Transverse colon (tissue), 4 donors: ENCODE measurements around the gene FSTL5. TPM values are rescaled to one million over a fixed set of nuclear protein-coding genes. Genes with fewer than 3 reads are reported as not detected.

Experiments used
- DNase-seq: peaks from one replicate; pipeline ENCODE4 v3.0.0-alpha.2; 2019
- H3K27ac ChIP-seq, 4 donors: fragments of 200-600 bp; sonication (generic); 2 replicates each; pipeline ENCODE4 v1.5.1; 2016 to 2018; ENCODE audit warnings: inconsistent platforms in 4 of 4
- H3K27me3 ChIP-seq: fragments of 200-600 bp; sonication (generic); 2 replicates; pipeline ENCODE4 v1.5.1; 2017; ENCODE audit warnings: inconsistent platforms
- H3K36me3 ChIP-seq, 4 donors: fragments of 200-600 bp; sonication (generic); 2 replicates each; pipeline ENCODE4 v1.5.1; 2017 to 2019; ENCODE audit warnings: inconsistent platforms in 4 of 4
- H3K4me1 ChIP-seq, 4 donors: fragments of 200-600 bp; sonication (generic); 2 replicates each; pipeline ENCODE4 v1.5.1; 2017 to 2020; ENCODE audit warnings: inconsistent platforms in 4 of 4
- H3K4me3 ChIP-seq, 4 donors: fragments of 200-600 bp; sonication (generic); 1 replicate in 1 of 4; 2 replicates in 3 of 4; pipeline versions ENCODE4 v1.5.1 to v1.6.1; 2017 to 2019; ENCODE audit warnings: inconsistent platforms in 4 of 4
- H3K9me3 ChIP-seq, 2 donors: fragments of 200-600 bp; sonication (generic); 2 replicates each; pipeline ENCODE4 v1.5.1; 2017 to 2019; ENCODE audit warnings: inconsistent platforms in 2 of 2
- CTCF ChIP-seq, 5 experiments: fragments of 200-600 bp in 3 of 5; fragments of 450-650 bp in 2 of 5; sonication (generic) in 3 of 5; IDR thresholded peaks; 1 replicate in 2 of 5; 2 replicates in 3 of 5; pipeline ENCODE4 v1.5.1; 2016 to 2017; ENCODE audit warnings: antibody characterized with exemption in 5 of 5, inconsistent platforms in 3 of 5, mild to moderate bottlenecking in 2 of 5, moderate library complexity in 1 of 5
- EP300 ChIP-seq: sonication (generic); formaldehyde crosslinking; IDR thresholded peaks from one replicate; pipeline ENCODE4 v1.6.1; 2017; ENCODE audit warnings: antibody characterized with exemption, low read depth
- POLR2A ChIP-seq: fragments of 450-650 bp; IDR thresholded peaks from one replicate; pipeline ENCODE4 v1.6.1; 2016; ENCODE audit warnings: antibody characterized with exemption, mild to moderate bottlenecking, moderate library complexity
- POLR2AphosphoS5 ChIP-seq, 3 donors: sonication (generic); formaldehyde crosslinking; IDR thresholded peaks; one replicate each; pipeline ENCODE4 v1.6.1; 2016; ENCODE audit warnings: antibody characterized with exemption in 3 of 3
- WGBS, 2 donors: methylation state at CpG; one replicate each; pipeline ENCODE4 v1.1.5; 2018; ENCODE audit warnings: low coverage in 1 of 2; 5-methylcytosine and 5-hydroxymethylcytosine counted together
- in situ Hi-C, 4 donors: fragments of 200-750 bp; cut with MboI; loops; one replicate each; pipeline versions ENCODE4 v1.15.0 to v1.15.1; 2017; ENCODE audit warnings: low sequenced_read_pairs in 3 of 4, low pct_ligation_motif_present in 1 of 4, low pct_unique_long_range_greater_than_20kb in 1 of 4
- intact Hi-C: fragments of 100-400 bp; cut with DNase I; formaldehyde crosslinking; loops from one replicate; pipeline ENCODE4 v1.15.1; 2023; ENCODE audit warnings: low total_unique reads
- total RNA-seq, 4 donors: library from RNA; depleted of rRNA; stranded (reverse); fragments of >200 nt; gene quantifications; one replicate each; pipeline ENCODE4 v1.1.0, GENCODE V29; 2016

Gene FSTL5
- total RNA-seq, 4 donors from 2014 or later = 0.14 to 0.16 TPM; not detected in 2

DNA sequence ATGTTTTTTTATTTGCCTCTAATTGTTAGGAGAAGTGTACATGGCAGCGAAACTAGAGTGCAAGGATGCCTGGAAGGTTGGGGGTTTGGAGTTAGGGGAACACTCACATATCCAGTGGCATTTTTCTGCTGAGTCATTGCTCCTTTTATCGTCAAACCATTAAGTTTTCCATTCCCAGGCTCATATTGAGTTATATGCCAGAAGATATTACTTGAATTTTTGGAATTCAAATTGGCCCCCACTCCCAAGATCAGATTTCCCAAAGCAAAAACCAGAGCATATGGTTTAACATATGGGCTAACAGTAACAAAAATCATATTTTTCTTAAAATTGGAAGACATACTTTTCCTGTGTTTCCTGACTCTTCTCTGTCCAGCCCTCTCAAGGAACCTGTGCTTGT is 152.7 kb downstream of the FSTL5 start:
- intact Hi-C loops = loop anchor here (2.0 kb wide), 1 partner anchor 28 kb away; no protein-coding TSS in a partner anchor
- no peak for DNase-seq
- H3K9me3 ChIP-seq = no peaks in the 10 kb centered on the region
- H3K27ac ChIP-seq = no peak overlapping the region
- no peaks in the 10 kb centered on the region for H3K4me1 ChIP-seq
- in situ Hi-C loops = no loop called here
- 71 to 100% methylated on average over 1 to 2 of the region's 2 CpGs for WGBS, 2 donors
- H3K36me3 ChIP-seq = no peaks in the 10 kb centered on the region
- H3K27me3 ChIP-seq = no peaks in the 10 kb centered on the region
- H3K4me3 ChIP-seq = no peak overlapping the region
- TF ChIP-seq POLR2A (no peak), EP300 (no peak), POLR2AphosphoS5 (IDR thresholded peaks at IDR 0.05) (no peak), CTCF (IDR thresholded peaks at IDR 0.05) (no peak)

DNA sequence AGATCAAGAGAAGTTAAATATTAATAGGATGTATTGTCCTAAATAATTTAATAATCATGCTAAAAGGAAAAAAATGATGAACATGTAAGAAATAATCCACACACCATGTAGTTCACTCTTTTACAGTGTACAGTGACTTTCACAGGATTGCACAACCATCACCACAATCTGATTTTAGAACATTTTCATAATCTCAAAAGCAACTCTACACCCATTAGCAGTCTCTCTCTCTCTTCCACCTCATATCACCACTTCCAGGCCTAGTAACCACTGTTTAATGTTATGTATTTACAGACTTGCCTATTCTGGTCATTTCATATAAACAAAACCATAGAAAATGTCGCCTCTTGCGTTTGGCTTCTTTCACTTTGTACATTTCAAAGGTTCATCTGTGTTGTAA is 153.4 kb downstream of the FSTL5 start:
- H3K4me1 ChIP-seq = no peaks in the 10 kb centered on the region
- no peaks in the 10 kb centered on the region for H3K27me3 ChIP-seq
- in situ Hi-C loops = no loop called here
- TF ChIP-seq EP300 = no peak
- TF ChIP-seq CTCF (IDR thresholded peaks at IDR 0.05) = no peak
- TF ChIP-seq POLR2AphosphoS5 (IDR thresholded peaks at IDR 0.05) = no peak
- no peak for TF ChIP-seq POLR2A
- no peaks in the 10 kb centered on the region for H3K9me3 ChIP-seq
- 44 to 90% methylated on average over 2 of the region's 2 CpGs for WGBS, 2 donors
- no peak overlapping the region for H3K4me3 ChIP-seq
- intact Hi-C loops = loop anchor here (2.0 kb wide), 1 partner anchor 28 kb away; no protein-coding TSS in a partner anchor
- H3K36me3 ChIP-seq = no peaks in the 10 kb centered on the region
- no peak for DNase-seq
- H3K27ac ChIP-seq = no peak overlapping the region

GRCh38 chr4:161992317-161992716 is 171.5 kb downstream of the FSTL5 start:
- Histone ChIP-seq H3K36me3 (no peaks in the 10 kb centered on the region), H3K27ac (no peak overlapping the region), H3K4me3 (no peak overlapping the region), H3K4me1 (no peaks in the 10 kb centered on the region), H3K27me3 (no peaks in the 10 kb centered on the region), H3K9me3 (no peaks in the 10 kb centered on the region)
- no peak for TF ChIP-seq EP300
- no peak for TF ChIP-seq POLR2AphosphoS5 (IDR thresholded peaks at IDR 0.05)
- TF ChIP-seq CTCF (IDR thresholded peaks at IDR 0.05) = no peak
- TF ChIP-seq POLR2A = no peak
- in situ Hi-C loops (no loop called here), intact Hi-C loops (no loop called here)
- 86 to 92% methylated on average over 4 to 7 of the region's 7 CpGs for WGBS, 2 donors
- no peak for DNase-seq

- H3K27ac ChIP-seq = no peak overlapping the region
- H3K36me3 ChIP-seq = no peaks in the 10 kb centered on the region
- intact Hi-C loops = no loop called here
- no peaks in the 10 kb centered on the region for H3K27me3 ChIP-seq
- 77 to 79% methylated on average over 5 of the region's 5 CpGs for WGBS, 2 donors
- in situ Hi-C loops = no loop called here
- no peak for DNase-seq
- no peak overlapping the region for H3K4me3 ChIP-seq
- H3K9me3 ChIP-seq = no peaks in the 10 kb centered on the region
- no peaks in the 10 kb centered on the region for H3K4me1 ChIP-seq
- TF ChIP-seq EP300 (no peak), POLR2AphosphoS5 (IDR thresholded peaks at IDR 0.05) (no peak), CTCF (IDR thresholded peaks at IDR 0.05) (no peak), POLR2A (no peak)
Observed at GRCh38 chr4:161991811-161992210, 172.0 kb downstream of the FSTL5 start.
